ENCODE measurements around the gene TRAF3.

DNA sequence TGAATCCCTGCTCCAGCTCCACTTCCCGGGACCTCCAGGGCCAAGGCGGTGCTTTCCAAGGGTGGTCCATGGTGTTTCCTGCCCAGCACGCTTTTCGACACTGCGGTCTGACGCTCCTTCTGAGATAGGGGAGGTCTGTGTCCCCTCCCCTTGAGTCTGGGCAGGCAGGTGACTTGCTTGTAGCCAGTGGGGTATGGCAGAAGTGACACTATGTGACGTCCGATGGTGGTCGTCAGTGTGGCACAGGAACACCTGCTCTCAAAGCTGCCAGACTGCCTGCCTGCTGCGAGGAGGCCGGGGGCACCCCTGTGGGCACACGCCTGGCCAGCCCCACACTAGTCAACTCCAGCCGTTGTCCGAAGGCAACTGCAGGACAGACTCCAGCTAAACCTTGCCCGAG is 16.0 kb upstream of the TRAF3 start:
- no peak for TF ChIP-seq REST (IDR thresholded peaks at IDR 0.05; ENCODE audit: insufficient read depth in 1 of 2, low read depth in 2 of 2, low read length in 2 of 2)
- TF ChIP-seq POLR2AphosphoS5 (IDR thresholded peaks at IDR 0.05; ENCODE audit: low read depth, low read length), result no peak
- no peak for TF ChIP-seq SIN3A (IDR thresholded peaks at IDR 0.05; ENCODE audit: borderline replicate concordance, insufficient read depth, low read length)
- TF ChIP-seq TAF1 (IDR thresholded peaks at IDR 0.05; ENCODE audit: borderline replicate concordance, insufficient read depth, low read length), result no peak
